ES-I3 (cell line): ENCODE data around the gene MEIOB.
"Not testable (repeated sequence)": the region's sequence is repeated elsewhere in the genome, so short reads cannot be mapped to it uniquely, and the experiment has no call there.

ENCODE experiments used
- H3K36me3 ChIP-seq: 2 replicates; pipeline ENCODE4 v1.6.1; 2013; ENCODE audit warnings: mild to moderate bottlenecking, low read length, control low read depth, moderate library complexity; ENCODE audit not compliant: insufficient read depth
- H3K4me1 ChIP-seq: 2 replicates; pipeline ENCODE4 v1.6.1; 2013; ENCODE audit warnings: mild to moderate bottlenecking, control low read depth, low read length; ENCODE audit not compliant: insufficient read depth
- H3K9ac ChIP-seq: 2 replicates; pipeline ENCODE4 v1.6.1; 2013; ENCODE audit warnings: low read depth, mild to moderate bottlenecking, low read length, moderate library complexity
- H3K9me3 ChIP-seq: 2 replicates; pipeline ENCODE4 v1.6.1; 2013; ENCODE audit warnings: mild to moderate bottlenecking, low read length, moderate library complexity; ENCODE audit not compliant: control insufficient read depth, insufficient read depth

Gene MEIOB

GRCh38 chr16:1809281-1809801 is 62.6 kb downstream of the MEIOB start:
- no peaks in the 10 kb centered on the region for H3K4me1 ChIP-seq
- H3K9me3 ChIP-seq, result no peaks in the 10 kb centered on the region
- H3K9ac ChIP-seq, result no peak overlapping the region
- peaks cover 3% of the 10 kb centered on the region; the same call in 1 of the 2 replicates for H3K36me3 ChIP-seq

DNA sequence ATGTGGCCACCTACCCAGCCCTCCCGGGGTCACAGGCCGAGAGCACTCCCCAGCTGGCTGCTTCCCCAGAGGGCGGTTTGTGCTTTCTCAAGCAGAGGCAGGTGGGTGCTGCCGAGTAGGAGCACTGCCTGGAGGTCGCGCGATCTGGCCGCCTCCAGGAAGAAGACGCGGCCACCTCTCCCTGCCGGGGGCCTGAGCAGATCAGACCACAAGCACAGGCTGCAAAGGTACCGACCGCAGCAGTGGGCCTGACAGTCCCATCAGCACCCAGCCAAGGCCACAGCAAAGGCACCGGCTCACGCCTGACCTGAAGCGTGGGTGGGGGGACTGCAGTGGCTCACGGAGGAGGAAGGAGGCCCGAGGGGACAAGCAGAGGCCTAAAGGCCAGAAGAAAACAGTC is 63.3 kb downstream of the MEIOB start:
- H3K9ac ChIP-seq, result no peak overlapping the region
- peaks cover 3% of the 10 kb centered on the region; the same call in 1 of the 2 replicates for H3K36me3 ChIP-seq
- H3K4me1 ChIP-seq, result no peaks in the 10 kb centered on the region
- no peaks in the 10 kb centered on the region for H3K9me3 ChIP-seq

- Histone ChIP-seq H3K9ac (no peak overlapping the region), H3K9me3 (no peaks in the 10 kb centered on the region), H3K4me1 (no peaks in the 10 kb centered on the region), H3K36me3 (peaks cover 3% of the 10 kb centered on the region; the same call in 1 of the 2 replicates)
Observed at GRCh38 chr16:1807626-1808025, 64.3 kb downstream of the MEIOB start.

DNA sequence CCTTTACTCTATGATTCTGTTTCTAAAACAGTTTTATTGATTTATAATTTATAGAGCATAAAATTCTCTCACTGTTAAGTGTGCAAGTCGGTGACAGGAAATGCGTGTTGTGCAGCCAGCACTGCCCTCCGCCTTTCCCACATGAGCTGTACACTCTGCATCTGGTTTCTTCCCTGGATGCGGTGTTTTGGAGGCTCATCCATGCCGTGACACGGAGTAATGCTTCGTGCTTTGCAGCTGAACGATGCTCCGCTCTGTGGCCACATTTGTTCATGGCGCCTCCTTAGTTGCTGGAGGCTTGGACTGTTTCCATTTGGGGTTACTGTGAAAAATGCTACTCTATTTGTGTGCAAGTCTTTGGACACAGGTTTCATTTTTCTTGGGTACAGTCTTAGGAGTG is 71.3 kb downstream of the MEIOB start:
- Histone ChIP-seq H3K4me1 (no peaks in the 10 kb centered on the region), H3K36me3 (no peaks in the 10 kb centered on the region), H3K9ac (no peak overlapping the region), H3K9me3 (peaks cover 3% of the 10 kb centered on the region)

DNA sequence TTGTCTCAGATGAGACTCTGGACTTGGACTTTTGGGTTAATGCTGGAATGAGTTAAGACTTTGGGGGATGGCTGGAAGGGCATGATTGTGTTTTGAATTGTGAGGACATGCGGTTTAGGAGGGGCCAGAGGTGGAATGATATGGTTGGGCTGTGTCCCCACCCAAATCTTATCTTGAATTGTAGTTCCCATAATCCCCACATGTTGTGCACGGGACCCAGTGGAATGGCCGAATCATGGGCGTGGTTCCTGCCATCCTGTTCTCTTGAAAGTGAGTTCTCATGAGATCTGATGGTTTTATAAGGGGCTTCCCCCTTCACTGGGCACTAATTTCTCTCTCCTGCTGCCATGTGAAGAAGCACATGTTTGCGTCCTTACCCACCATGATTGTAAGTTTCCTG is 72.7 kb downstream of the MEIOB start:
- not testable (repeated sequence) for H3K9me3 ChIP-seq, H3K36me3 ChIP-seq, H3K9ac ChIP-seq, H3K4me1 ChIP-seq

- Histone ChIP-seq H3K9me3 (peaks cover 3% of the 10 kb centered on the region), H3K9ac (no peak overlapping the region), H3K36me3 (no peaks in the 10 kb centered on the region), H3K4me1 (no peaks in the 10 kb centered on the region)
Observed at GRCh38 chr16:1794908-1795666, 76.9 kb downstream of the MEIOB start.

DNA sequence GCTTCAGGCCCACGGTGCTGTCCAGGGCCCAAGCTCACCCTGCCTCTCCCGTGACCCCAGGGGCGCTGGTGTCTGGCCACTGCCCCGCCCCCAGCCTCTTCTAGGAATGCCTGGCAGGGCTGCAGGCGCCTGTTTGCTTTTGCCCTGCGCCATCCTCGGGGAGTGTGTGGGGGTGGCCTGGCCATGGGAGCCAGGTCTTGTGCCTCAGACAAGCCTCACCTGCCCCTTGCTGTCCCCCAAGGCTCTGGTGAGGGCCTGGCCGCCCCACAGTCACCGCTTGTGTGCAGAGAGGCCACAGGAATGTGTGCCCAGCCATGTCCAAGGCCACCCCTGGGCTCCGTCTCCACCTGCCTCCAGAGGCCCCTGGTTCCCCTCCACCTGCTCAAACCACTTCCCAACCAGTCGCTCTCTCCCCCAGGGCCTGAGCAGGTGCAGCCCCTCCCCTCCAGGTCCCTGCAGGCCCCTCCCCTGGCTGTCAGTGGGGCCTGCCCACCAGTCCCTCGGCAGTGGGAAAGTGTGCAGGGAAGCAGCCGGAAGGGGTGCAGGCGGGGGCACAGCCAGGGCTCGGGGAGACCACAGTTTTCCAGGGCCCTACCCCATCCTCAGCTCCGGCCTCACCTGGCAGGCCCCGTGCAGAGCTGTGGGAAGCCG is 77.6 kb downstream of the MEIOB start:
- Histone ChIP-seq H3K9me3 (peaks cover 3% of the 10 kb centered on the region), H3K4me1 (no peaks in the 10 kb centered on the region), H3K9ac (no peak overlapping the region), H3K36me3 (no peaks in the 10 kb centered on the region)

DNA sequence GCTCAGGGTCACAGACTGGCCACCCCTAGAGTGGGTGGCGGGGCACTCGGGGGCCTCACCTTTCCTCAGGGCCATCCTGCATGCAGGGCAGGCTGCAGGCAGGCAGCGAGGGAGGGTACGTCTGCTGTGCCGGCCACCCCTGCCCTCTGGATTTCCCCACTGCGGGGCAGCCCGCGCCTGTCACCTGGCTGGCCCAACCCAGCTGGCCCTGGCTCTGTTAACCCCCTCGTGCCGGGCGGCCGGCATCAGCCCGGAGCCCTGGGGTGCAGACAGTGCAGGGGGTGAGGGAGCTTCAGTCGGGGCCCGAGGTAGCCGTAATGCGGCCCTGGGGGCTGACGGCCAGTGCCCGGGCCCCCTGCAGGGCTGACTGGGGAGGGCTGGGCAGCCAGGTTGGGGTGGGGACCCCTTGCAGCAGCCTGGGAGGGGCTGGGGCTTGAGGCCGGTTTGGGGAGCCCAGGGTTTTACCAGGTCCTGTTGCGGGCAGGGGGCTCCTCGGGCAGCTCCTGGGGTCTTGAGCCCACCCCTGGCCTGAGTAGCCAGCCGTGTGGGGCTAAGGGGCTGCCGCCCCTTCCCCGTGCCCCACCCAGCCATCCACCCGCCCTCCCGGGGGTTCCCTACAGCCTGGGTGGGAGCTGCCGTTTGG is 78.3 kb downstream of the MEIOB start, which contains the start of gene IGFALS:
TSS of gene IGFALS (minus strand) at position 128 of the 643 bp plus-strand sequence. CDS start at position 75, 53 bp downstream.
- H3K9ac ChIP-seq, result no peak within 1 kb of the TSS
- no peaks in the 10 kb centered on the region for H3K36me3 ChIP-seq
- no peaks in the 10 kb centered on the region for H3K4me1 ChIP-seq
- peaks cover 3% of the 10 kb centered on the region for H3K9me3 ChIP-seq

DNA sequence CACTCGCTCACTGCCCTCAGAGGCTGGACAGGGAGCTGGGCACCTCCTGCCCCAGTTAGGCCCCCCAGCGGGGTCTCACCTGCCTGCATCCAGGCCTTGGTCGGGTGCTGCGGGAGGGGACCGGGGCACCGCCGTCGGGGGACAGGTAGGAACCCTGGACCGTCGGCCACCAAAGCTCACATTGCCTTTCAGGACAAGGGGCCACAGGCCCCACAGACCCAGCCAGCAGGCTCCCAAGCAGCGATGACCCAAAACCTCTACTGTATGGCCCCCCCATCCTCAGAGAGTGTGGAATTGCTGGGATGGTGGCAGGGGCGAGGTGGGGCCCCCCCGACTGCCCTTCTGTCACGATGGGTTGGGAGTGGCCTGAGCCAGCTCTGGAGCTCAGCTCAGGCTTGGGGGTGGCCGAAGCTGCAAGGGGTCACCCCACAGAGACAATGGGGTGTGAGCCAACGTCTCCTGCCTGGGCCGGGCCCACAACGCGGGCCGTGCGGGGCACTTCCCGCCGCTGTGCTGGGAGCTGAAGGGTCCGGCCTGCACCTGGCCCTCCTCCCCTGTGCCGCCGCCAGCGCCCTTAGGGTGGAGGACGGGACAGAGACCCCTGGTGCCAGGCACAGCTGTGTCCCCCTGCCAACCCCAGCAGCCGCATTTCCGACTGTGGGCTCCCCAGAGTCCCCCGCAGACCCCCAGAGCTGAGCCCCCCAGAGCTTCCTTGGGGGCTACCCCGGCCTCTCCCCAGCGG is 79.0 kb downstream of the MEIOB start:
- no peaks in the 10 kb centered on the region for H3K36me3 ChIP-seq
- H3K4me1 ChIP-seq, result no peaks in the 10 kb centered on the region
- H3K9ac ChIP-seq, result no peak overlapping the region

GRCh38 chr16:1791943-1792812 is 79.8 kb downstream of the MEIOB start:
- Histone ChIP-seq H3K9ac (no peak overlapping the region), H3K36me3 (no peaks in the 10 kb centered on the region), H3K9me3 (no peaks in the 10 kb centered on the region), H3K4me1 (no peaks in the 10 kb centered on the region)

More for the DNA sequence above, 79.0 kb downstream of the MEIOB start:
- peaks cover 2% of the 10 kb centered on the region for H3K9me3 ChIP-seq

- H3K9ac ChIP-seq, result no peak overlapping the region
- H3K4me1 ChIP-seq, result no peaks in the 10 kb centered on the region
- no peaks in the 10 kb centered on the region for H3K9me3 ChIP-seq
- no peaks in the 10 kb centered on the region for H3K36me3 ChIP-seq
Observed at GRCh38 chr16:1791256-1791942, 80.6 kb downstream of the MEIOB start.

- Histone ChIP-seq H3K36me3 (no peaks in the 10 kb centered on the region), H3K9ac (no peak overlapping the region), H3K4me1 (no peaks in the 10 kb centered on the region), H3K9me3 (no peaks in the 10 kb centered on the region)
Observed at GRCh38 chr16:1790611-1791255, 81.2 kb downstream of the MEIOB start.

GRCh38 chr16:1790261-1790610 is 81.7 kb downstream of the MEIOB start:
- no peak overlapping the region for H3K9ac ChIP-seq
- H3K36me3 ChIP-seq, result no peaks in the 10 kb centered on the region
- H3K9me3 ChIP-seq, result no peaks in the 10 kb centered on the region
- H3K4me1 ChIP-seq, result no peaks in the 10 kb centered on the region
